Neural cell (in vitro differentiated cells): Measurements from ENCODE around the gene WDR5. TPM values are rescaled to one million over a fixed set of nuclear protein-coding genes. Genes with fewer than 3 reads are reported as not detected.

ENCODE experiments used
- H2AFZ ChIP-seq: fragments of 200-600, 300-800 bp; sonication (generic), shearing (Covaris generic); 2 replicates; pipeline ENCODE4 v1.6.0; 2014; ENCODE audit warnings: low read depth, mild to moderate bottlenecking, antibody characterized with exemption, low read length, moderate library complexity
- H3F3A ChIP-seq: fragments of 200-600 bp; shearing (Covaris generic); 2 replicates; pipeline ENCODE4 v1.6.1; 2016; ENCODE audit warnings: mild to moderate bottlenecking, moderate library complexity, mixed read lengths, antibody characterized with exemption, low read length; ENCODE audit not compliant: insufficient read depth, poor library complexity, severe bottlenecking
- H3K27ac ChIP-seq: fragments of 200-600, 300-800 bp; sonication (generic), shearing (Covaris generic); 2 replicates; pipeline ENCODE4 v1.5.1; 2014; ENCODE audit warnings: mild to moderate bottlenecking, low read length, moderate library complexity
- H3K27me3 ChIP-seq: fragments of 300-800, 200-600 bp; sonication (generic), shearing (Covaris generic); 2 replicates; pipeline ENCODE4 v1.6.0; 2014; ENCODE audit warnings: mild to moderate bottlenecking, low read depth, low read length, moderate library complexity; ENCODE audit not compliant: insufficient read depth
- H3K36me3 ChIP-seq: fragments of 300-800, 200-600 bp; sonication (generic), shearing (Covaris generic); 2 replicates; pipeline ENCODE4 v1.5.1; 2014; ENCODE audit warnings: mild to moderate bottlenecking, antibody characterized with exemption, low read length, moderate library complexity; ENCODE audit not compliant: insufficient read depth
- H3K4me2 ChIP-seq: fragments of 300-800, 200-600 bp; sonication (generic), shearing (Covaris generic); 2 replicates; pipeline ENCODE4 v1.6.0; 2014; ENCODE audit warnings: mild to moderate bottlenecking, low read length
- H3K4me3 ChIP-seq: fragments of 300-800, 200-600 bp; sonication (generic), shearing (Covaris generic); 2 replicates; pipeline ENCODE4 v1.5.1; 2014; ENCODE audit warnings: mild to moderate bottlenecking, low read length, moderate library complexity
- H3K79me2 ChIP-seq: fragments of 200-600 bp; shearing (Covaris generic); replicated peaks from 2 replicates; pipeline ENCODE4 v1.6.0; 2014; ENCODE audit warnings: mild to moderate bottlenecking, low read length, moderate library complexity; ENCODE audit not compliant: insufficient read depth
- H3K9ac ChIP-seq: fragments of 300-800, 200-600 bp; sonication (generic), shearing (Covaris generic); 2 replicates; pipeline ENCODE4 v1.6.1; 2016; ENCODE audit warnings: mild to moderate bottlenecking, low read length, mixed read lengths
- H3K9me2 ChIP-seq: fragments of 200-600 bp; shearing (Covaris generic); 2 replicates; pipeline ENCODE4 v1.6.1; 2016; ENCODE audit warnings: mild to moderate bottlenecking, low read length, mixed read lengths; ENCODE audit not compliant: insufficient read depth
- H3K9me3 ChIP-seq: fragments of 200-600, 300-800 bp; sonication (generic), shearing (Covaris generic); 2 replicates; pipeline ENCODE4 v1.6.1; 2016; ENCODE audit warnings: mild to moderate bottlenecking, mixed run types, low read length, moderate library complexity, mixed read lengths
- H4K20me1 ChIP-seq: fragments of 200-600 bp; shearing (Covaris generic); 2 replicates; pipeline ENCODE4 v1.6.1; 2016; ENCODE audit warnings: mild to moderate bottlenecking, mixed run types; ENCODE audit not compliant: insufficient read depth
- EP300 ChIP-seq: fragments of 450-650 bp; conservative IDR thresholded peaks from 2 replicates; pipeline ENCODE4 v1.6.1; 2014; ENCODE audit warnings: antibody characterized with exemption, mild to moderate bottlenecking, moderate library complexity; ENCODE audit not compliant: poor library complexity, severe bottlenecking
- EZH2 ChIP-seq: fragments of 200-600, 300-800 bp; shearing (Covaris generic), sonication (generic); IDR thresholded peaks from 2 replicates; pipeline ENCODE4 v1.6.1; 2014; ENCODE audit warnings: antibody characterized with exemption, low read length, borderline replicate concordance, mild to moderate bottlenecking; ENCODE audit not compliant: insufficient read depth, poor library complexity, severe bottlenecking
- MXI1 ChIP-seq: fragments of 450-650 bp; conservative IDR thresholded peaks from 2 replicates; pipeline ENCODE4 v1.6.1; 2014; ENCODE audit warnings: antibody characterized with exemption, mild to moderate bottlenecking; ENCODE audit not compliant: poor library complexity, severe bottlenecking
- POLR2AphosphoS5 ChIP-seq: IDR thresholded peaks from 2 replicates; pipeline ENCODE4 v1.6.1; 2012
- RAD21 ChIP-seq: fragments of 450-650 bp; conservative IDR thresholded peaks from 2 replicates; pipeline ENCODE4 v1.6.1; 2014; ENCODE audit warnings: antibody characterized with exemption, mild to moderate bottlenecking, moderate library complexity
- SMC3 ChIP-seq: fragments of 450-650 bp; conservative IDR thresholded peaks from 2 replicates; pipeline ENCODE4 v1.6.1; 2014; ENCODE audit warnings: antibody characterized with exemption, mild to moderate bottlenecking, moderate library complexity; ENCODE audit not compliant: poor library complexity
- TAF1 ChIP-seq: IDR thresholded peaks from 2 replicates; pipeline ENCODE4 v1.6.1; 2012; ENCODE audit warnings: low read depth
- polyA plus RNA-seq: library from polyadenylated mRNA; depleted of rRNA; stranded (reverse); fragments of >200 nt; gene quantifications from 2 replicates; pipeline ENCODE4 v1.2.3, GENCODE V29; 2014
- TF ChIP-seq, protein P1 (sequence below): fragments of 450-650 bp; IDR thresholded peaks from 2 replicates; pipeline ENCODE4 v1.5.1; 2014; ENCODE audit warnings: antibody characterized with exemption, mild to moderate bottlenecking, moderate library complexity; ENCODE audit not compliant: poor library complexity, severe bottlenecking
- TF ChIP-seq, protein P2 (sequence below): IDR thresholded peaks from 2 replicates; pipeline ENCODE4 v1.6.1; 2012; ENCODE audit warnings: borderline replicate concordance

Gene WDR5
- polyA plus RNA-seq, 1 donor from 2014 or later = 40.2 TPM

GRCh38 chr9:134175808-134176598 lies 40.1 kb downstream of the WDR5 start:
- Histone ChIP-seq H2AFZ (no peak overlapping the region), H3K9ac (no peak overlapping the region)

GRCh38 chr9:134176599-134176968 lies 40.7 kb downstream of the WDR5 start:
- TF ChIP-seq, protein P1, sequence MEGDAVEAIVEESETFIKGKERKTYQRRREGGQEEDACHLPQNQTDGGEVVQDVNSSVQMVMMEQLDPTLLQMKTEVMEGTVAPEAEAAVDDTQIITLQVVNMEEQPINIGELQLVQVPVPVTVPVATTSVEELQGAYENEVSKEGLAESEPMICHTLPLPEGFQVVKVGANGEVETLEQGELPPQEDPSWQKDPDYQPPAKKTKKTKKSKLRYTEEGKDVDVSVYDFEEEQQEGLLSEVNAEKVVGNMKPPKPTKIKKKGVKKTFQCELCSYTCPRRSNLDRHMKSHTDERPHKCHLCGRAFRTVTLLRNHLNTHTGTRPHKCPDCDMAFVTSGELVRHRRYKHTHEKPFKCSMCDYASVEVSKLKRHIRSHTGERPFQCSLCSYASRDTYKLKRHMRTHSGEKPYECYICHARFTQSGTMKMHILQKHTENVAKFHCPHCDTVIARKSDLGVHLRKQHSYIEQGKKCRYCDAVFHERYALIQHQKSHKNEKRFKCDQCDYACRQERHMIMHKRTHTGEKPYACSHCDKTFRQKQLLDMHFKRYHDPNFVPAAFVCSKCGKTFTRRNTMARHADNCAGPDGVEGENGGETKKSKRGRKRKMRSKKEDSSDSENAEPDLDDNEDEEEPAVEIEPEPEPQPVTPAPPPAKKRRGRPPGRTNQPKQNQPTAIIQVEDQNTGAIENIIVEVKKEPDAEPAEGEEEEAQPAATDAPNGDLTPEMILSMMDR = no peak
- TF ChIP-seq SMC3 (no peak), POLR2AphosphoS5 (no peak), TAF1 (no peak), EZH2 (no peak), RAD21 (no peak), MXI1 (no peak), EP300 (no peak)
- TF ChIP-seq, protein P2, sequence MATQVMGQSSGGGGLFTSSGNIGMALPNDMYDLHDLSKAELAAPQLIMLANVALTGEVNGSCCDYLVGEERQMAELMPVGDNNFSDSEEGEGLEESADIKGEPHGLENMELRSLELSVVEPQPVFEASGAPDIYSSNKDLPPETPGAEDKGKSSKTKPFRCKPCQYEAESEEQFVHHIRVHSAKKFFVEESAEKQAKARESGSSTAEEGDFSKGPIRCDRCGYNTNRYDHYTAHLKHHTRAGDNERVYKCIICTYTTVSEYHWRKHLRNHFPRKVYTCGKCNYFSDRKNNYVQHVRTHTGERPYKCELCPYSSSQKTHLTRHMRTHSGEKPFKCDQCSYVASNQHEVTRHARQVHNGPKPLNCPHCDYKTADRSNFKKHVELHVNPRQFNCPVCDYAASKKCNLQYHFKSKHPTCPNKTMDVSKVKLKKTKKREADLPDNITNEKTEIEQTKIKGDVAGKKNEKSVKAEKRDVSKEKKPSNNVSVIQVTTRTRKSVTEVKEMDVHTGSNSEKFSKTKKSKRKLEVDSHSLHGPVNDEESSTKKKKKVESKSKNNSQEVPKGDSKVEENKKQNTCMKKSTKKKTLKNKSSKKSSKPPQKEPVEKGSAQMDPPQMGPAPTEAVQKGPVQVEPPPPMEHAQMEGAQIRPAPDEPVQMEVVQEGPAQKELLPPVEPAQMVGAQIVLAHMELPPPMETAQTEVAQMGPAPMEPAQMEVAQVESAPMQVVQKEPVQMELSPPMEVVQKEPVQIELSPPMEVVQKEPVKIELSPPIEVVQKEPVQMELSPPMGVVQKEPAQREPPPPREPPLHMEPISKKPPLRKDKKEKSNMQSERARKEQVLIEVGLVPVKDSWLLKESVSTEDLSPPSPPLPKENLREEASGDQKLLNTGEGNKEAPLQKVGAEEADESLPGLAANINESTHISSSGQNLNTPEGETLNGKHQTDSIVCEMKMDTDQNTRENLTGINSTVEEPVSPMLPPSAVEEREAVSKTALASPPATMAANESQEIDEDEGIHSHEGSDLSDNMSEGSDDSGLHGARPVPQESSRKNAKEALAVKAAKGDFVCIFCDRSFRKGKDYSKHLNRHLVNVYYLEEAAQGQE = no peak
- H3K9me3 ChIP-seq = no peaks in the 10 kb centered on the region
- H3K4me3 ChIP-seq = no peak overlapping the region
- no peaks in the 10 kb centered on the region for H4K20me1 ChIP-seq
- no peaks in the 10 kb centered on the region for H3F3A ChIP-seq
- H3K27ac ChIP-seq = no peak overlapping the region
- H3K9ac ChIP-seq = no peak overlapping the region
- H2AFZ ChIP-seq = no peak overlapping the region
- H3K36me3 ChIP-seq = no peaks in the 10 kb centered on the region
- no peak overlapping the region for H3K4me2 ChIP-seq
- H3K79me2 ChIP-seq = no peaks in the 10 kb centered on the region
- H3K27me3 ChIP-seq = no peaks in the 10 kb centered on the region
- H3K9me2 ChIP-seq = no peaks in the 10 kb centered on the region

More at GRCh38 chr9:134175808-134176598, 40.1 kb downstream of the WDR5 start:
- TF ChIP-seq SMC3 (no peak), MXI1 (no peak), EP300 (no peak), RAD21 (no peak)
- TF ChIP-seq, protein P1 = no peak
- TF ChIP-seq, protein P2 = no peak
- Histone ChIP-seq H3K27ac (no peak overlapping the region), H3K4me3 (no peak overlapping the region), H3K27me3 (no peaks in the 10 kb centered on the region), H3K36me3 (no peaks in the 10 kb centered on the region), H3F3A (no peaks in the 10 kb centered on the region), H3K9me2 (no peaks in the 10 kb centered on the region), H3K4me2 (no peak overlapping the region), H3K9me3 (no peaks in the 10 kb centered on the region), H3K79me2 (no peaks in the 10 kb centered on the region), H4K20me1 (no peaks in the 10 kb centered on the region)
